HG03175 (cell line): ENCODE results near the gene KLHL3.

Source experiments
- ATAC-seq: cut with Tn5 transposase; IDR thresholded peaks from one replicate; pipeline ENCODE4 v1.9.1; 2021; ENCODE audit warnings: mild to moderate bottlenecking, moderate library complexity; ENCODE audit not compliant: unreplicated experiment

KLHL3 gene

DNA sequence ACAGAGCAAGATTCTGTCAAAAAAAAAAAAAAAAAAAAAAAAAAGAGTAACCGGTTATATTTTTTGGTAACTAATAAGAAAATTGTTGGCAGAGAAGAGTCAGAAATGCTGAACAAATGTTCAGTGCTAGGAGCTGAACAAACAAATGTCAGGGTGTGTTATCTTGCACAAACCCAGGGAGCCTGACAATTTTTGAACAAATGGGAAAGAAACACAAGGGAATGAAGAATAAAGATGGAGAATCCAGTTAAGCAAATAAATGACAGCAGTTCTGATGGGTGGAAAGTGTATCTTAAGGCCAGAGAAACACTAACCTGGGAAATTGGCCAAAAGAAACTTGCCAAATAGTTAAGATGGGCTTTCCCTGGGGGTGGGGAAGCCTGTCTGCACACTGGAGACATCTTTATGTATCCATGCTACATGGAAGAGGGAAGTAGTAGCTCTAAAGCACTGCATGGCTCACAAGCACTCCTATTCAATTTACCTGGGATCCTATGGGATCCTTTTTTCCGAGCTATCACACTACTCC is 23.7 kb downstream of the KLHL3 start:
- no peak for ATAC-seq

DNA sequence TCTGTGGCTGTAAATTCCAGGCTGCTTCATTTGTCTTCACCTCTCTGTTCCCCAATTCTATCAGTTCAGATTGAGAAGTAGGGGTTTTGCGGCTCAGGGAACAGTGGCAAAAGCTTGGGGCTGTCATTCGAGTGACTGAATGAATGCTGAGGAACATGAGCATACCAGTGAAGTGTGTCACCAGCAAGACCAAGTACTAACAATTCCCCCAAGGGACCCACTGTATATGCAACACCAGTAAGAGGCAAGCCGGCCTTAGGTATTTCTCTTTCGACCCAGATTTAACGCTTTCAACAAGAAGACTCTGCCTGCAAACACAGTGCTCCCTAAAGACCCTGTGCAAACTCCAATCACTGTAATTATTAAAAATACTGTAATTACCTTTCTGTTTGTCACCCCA is 25.8 kb downstream of the KLHL3 start:
- no peak for ATAC-seq

DNA sequence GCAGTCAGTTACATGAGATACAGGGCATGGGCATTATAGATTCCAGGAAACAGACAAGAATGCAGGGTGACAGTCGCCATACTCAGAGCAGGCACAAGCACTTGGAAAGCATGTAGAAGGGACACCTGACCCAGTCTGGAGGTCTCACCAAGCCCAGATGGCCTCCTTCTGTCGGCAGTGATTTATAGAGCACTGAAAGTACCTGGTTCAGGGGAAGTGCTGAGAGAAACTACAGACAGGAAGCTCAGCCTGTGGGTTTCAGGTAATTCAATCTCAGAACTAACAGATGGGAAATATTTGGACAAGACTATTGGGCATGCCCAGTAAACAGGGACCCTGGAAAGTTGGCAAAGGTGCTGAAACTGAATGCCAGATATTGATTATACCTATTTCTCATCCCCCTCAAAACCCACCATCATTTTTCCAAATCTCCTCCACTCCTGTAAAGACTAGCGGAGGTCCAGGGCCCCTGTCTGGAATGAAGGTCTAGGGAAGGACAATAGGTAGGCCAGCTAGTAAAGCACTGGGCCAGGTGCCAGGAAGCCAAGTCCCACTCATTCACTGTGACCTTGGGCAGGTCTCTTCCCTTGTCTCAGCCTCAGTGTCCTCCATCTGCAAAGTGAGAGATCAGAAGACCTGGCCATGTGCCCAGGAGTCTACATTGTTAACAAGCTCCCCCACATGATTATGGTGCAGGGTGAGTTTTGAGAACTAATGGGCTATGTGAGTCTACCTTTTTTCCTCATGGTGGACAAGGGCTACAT is 26.9 kb downstream of the KLHL3 start:
- ATAC-seq = no peak

DNA sequence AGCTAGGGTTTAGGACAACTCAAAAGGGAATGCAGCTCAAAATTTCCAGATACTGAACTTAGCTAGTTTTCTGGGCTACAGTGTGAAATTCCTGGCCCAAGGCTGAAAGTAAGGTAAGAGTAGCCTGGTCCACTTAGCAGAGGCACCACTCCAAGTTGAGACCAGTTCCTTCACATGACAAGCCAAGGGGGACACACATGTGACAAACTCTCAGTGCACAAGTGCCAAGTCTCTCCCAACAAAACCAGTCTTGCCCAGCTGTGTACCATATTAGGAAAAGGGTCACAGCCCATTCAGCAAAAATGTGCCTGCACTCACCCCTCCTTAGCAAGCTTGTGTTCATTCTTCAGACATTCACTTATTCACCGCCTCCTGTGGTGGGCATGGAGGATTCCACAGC is 27.8 kb downstream of the KLHL3 start:
- no peak for ATAC-seq

DNA sequence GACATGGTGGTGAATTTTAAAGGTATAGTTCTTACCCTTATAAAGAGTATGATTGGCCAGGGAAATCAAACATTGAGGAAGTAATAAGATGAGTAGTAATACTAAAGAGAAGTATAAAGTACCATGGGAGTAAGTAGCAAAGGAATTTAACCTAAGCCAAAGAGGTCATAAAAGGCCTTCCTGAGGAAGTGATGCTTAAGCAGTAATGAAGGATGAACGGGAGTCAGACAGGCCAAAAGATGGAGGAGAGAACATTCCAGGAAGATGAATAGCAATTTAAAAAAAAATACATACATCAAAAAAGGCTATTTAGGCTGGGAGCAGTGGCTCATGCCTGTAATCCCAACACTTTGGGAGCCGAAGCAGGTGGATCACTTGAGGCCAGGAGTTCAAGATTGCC is 29.0 kb downstream of the KLHL3 start:
- ATAC-seq = no peak

DNA sequence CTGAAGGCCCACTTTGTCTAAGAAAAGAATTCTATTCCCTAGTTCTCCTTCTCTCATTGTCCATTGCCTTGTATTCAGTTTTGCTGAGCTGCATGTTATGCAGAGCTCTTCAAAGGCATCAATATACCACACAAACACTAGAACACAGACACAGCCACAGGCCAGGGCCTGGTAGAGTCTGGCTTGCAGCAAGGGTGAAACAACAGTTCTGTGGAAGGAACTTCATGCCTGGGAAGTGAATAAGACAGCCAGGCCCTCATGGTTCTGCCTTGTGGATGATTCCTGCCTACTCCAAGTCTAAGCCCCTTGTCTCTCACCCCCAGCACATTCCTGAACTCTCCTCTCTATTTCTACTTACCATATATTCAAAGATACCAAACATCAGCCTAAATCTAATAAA is 30.8 kb downstream of the KLHL3 start:
- ATAC-seq = no peak

DNA sequence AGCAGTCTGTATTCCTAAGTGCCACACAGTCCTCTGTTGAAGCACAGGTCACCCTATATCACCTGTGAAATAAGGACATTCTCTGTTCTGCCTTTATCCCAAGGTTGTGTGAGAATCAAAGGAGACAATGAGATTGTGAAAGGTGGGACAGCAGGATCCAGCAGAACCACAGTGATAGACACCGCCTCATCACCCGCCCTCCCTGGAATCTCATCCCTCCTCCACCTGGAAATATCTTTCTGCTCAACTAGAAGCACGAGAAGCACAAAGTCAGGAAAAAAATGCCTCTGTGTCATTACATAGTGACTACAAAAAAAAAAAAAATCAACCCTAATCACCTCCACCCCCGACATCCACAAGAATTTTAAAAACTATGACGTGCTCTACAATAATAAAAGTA is 32.3 kb downstream of the KLHL3 start:
- ATAC-seq = no peak

DNA sequence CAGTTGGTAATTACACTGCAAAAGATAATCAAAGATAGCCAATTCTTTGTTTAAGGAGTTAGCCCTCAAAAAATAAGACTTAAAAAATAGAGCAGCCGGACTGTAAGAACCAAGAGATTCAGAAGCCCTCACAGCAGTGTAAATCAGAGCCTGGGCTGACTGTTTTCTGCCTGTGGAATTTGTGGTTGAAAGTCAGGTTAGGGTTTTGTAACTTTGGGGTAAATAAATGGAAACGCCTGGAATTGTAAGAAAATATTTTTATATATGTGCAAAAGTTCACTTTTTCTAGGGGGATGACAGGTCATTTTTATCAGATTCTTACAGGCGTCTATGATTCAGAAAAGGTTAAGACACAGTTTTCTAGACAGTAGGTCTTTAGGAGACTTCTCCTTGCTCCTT is 35.6 kb downstream of the KLHL3 start:
- ATAC-seq = no peak

DNA sequence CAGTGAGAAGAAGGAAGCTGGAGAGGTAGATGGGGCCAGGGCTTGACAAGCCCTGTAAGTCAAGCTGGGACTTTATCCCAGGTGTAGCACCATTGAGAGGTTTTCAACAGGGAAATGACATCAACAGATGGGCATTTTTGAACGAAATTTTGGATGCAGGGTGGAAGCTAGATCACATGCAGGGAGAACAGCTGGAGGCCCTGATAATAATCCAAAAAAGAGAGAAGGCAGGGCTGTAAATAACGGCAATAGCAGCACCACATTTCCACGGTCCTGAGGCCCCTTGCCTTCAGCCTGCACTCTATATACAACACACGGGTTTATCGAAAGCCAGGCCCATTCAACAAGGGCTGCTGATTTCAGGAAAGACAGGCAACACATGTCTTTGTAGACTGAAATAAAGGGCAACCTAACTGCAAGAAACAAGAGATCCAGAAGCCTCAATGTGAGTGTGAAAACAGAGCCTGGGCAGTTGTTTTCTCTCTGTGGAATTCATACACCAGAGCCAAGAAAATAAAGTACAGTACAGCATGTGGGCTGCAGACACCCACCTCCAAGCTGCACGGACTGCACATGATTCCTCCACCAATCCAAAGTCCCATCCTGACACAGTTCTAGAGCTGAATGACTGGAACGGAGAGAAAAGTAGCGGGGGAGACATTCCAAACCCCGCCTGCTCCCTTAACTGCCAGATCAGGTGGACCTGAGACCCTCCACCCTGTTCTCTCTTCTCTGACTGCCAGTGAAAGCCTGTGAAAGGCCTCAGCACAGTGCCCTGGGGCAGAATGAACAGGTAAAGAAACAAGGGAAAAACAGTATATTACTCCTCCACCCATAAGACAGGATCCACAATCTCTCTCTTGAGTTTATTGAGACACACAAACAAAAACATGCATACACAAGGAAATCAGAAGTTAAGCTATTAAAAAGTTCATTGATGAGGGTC is 36.3 kb downstream of the KLHL3 start:
- ATAC-seq = no peak

DNA sequence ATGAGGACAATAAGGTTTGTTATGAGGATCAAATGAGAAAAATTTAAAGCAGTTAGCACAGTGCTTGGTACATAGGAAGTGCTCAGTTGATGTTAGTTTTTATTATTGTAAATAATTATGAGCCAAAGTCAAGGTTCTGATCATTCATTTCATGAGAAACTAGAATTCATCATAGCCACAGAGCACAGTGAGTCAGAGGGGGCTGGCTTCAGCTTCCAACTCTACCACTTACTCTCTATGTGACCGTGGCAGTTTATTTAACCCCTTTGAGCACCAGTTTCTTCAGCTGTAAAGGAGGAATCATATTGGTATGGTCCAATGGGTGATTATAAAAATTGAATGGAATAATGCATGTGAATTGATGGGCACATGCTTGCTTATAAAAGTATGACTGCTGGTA is 39.4 kb downstream of the KLHL3 start:
- no peak for ATAC-seq

DNA sequence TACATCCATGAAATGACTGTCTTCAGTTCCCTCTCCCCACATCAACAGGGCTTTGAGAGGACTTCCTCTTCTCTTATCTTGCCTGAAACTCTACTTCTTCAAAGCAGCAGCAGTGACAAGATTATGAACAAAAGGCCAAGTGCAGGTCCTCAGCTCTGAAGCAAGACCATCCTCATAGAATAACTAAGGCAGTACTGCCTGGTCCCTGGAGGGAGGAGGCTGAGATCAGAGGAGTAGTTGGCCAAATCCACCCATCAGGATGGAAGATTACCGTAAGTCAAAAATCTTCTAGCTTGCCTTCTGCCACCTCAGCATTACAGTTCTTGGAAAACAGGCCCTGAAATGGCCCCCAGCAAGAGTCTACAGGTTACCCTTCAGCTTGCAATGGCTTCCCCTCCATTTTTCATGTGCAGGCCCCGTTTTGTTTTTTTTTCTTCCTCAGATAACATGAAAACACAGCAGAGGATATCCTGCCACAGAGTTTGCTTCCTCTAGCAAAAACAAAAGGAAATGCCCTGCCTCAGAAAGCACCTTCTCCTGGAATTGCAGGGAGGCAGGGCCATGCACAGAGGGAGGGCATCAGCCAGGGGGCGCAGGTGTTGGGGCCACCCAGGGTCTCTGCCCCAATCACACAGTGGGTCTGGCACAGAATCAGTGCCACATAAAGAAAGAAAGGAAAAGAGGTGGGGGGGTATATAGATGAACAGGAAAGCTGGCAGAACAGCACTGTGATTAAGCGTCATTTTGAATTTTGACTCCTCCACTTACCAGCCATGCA is 40.0 kb downstream of the KLHL3 start:
- no peak for ATAC-seq

DNA sequence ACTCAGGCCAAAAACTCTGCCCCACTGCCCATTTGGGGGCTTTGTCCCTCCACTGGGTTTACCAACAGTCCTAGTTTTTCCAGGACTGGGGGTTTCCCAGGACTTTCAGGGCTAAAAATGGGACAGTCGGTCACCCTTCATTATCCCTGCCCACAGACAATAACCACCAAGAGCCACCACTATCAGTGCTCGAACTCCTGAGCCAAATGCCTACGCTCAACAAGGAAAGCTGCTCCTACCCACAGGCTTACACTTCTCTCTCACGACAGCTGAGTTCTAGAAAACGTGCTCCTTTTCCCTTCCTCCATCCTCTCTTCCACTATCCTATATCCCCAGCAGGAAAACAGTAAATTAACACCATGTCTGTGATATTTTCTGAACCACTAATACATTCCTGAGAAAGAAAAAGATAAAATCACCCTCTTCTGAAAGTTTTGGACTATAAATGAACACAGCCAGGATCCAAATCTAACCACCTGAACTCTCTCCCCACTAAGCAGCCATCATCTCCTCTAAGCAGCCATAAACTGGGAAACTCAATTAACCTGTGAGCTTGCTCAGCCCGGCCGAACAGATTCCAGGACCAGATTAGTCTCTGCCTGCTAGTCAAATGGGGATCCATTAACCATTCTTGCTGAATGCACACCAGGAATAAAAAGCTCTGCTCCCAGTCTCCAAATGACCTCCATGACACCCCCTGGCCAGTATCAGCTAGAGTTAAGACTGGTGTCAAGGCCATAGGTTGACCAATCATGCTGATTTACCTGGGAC is 41.8 kb downstream of the KLHL3 start:
- no peak for ATAC-seq

DNA sequence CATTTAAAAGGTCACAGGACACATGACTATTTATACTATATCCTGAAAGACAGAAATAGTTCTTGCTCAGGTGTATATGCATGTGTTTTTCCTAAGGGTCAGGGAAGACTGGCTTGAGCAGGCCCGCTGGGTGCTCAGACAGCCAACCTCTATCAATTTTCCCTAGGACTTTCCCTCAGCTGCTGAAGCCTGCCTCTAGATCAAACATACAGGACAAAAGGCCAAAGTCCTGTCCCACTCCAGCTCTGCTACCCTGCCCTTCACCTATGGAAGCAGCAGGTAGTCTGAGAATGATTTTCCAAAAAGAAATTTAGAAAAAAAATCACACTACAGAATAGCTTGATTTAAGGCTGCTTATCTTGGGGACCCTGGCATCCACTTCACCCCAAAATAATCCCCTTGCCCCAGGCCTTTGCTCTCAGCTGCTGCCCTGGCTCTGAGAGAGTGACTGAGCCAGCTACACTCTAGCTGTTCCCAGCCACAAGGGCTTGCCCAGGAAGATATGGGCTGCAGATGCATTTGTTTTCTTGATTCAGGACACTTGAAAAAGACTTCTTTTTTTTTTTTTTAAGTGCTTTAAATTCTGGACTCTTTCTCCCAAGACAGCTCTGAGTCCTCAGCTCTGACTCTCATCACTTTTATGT is 42.5 kb downstream of the KLHL3 start:
- no peak for ATAC-seq

DNA sequence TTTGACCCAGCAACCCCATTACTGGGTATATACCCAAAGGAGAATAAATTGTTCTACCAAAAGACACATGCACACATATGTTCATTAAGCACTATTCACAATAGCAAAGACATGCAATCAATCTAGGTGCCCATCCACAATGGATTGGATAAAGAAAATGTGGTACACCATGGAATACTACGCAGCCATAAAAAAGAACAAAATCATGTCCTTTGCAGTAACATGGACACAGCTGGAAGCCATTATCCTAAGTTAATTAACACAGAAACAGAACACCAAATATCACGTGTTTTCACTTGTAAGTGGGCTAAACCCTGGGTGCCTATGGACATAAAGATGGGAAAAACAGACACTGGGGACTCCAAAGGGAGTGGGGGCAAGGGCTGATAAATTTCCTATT is 46.6 kb downstream of the KLHL3 start:
- no peak for ATAC-seq

DNA sequence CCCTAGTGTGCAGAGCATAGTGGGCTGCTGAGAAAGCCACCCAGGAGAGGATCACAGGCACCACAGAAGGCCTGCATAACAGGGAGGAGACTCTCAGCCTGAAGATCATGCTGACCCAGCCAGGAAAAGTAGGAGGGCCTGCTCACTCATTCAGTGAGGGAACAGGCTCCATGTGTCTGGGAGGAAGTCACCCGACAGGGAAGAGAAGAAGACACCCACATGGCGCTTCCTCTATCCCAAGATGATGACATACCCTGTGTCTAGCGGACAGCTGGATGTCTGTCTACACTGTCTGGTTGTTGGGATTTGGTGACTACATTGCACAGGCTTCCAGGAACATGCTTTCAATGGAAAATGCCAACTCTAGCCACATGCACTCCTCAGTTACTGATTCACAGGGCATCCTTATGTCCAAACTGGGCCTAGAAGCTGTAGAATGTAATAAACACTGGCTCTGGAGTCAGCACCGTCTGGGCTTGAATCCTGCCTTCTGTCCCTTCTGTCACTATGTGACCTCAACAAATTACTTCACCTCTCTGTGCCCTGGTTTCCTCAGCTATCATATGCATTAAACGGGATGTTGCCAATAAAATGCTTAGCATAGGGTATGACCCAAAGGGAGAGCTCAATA is 47.6 kb downstream of the KLHL3 start:
- no peak for ATAC-seq

DNA sequence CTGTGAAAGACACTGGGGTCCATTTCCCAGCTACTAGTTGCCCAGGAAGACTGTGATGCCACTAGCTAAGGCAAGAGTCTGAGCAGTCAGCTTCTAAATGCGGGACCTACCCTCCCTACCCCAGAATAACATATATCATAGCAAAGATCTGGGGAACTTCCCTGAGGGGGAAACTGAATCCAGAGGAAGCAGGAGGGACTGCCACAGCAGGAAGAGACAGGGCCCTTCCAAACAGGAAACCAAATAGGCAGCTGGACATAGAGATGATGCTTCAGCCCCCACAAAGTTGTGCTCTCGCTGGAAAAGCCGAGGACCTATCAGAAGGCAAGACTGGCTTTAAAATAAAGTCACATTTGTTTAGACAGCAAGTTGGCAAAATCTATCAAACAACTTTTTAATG is 51.1 kb downstream of the KLHL3 start:
- no peak for ATAC-seq

DNA sequence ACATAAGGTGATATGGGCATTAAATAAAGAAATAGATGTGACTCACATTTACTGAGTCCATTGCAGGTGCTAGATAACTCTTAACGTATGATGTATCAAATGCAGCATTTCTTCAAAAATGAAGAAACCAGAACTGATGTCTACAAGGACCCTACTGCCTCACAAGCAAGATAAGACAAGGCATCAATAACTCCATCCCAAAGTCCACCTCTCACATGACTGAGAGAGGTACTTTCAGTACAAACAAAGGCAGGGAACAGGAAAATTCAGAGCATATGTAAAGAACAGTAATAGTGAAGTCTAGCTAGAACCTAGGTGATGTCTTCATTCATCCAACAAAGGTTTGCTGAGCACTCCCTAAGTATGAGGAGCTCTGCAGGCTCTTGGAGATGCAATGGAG is 54.7 kb downstream of the KLHL3 start:
- ATAC-seq = no peak

DNA sequence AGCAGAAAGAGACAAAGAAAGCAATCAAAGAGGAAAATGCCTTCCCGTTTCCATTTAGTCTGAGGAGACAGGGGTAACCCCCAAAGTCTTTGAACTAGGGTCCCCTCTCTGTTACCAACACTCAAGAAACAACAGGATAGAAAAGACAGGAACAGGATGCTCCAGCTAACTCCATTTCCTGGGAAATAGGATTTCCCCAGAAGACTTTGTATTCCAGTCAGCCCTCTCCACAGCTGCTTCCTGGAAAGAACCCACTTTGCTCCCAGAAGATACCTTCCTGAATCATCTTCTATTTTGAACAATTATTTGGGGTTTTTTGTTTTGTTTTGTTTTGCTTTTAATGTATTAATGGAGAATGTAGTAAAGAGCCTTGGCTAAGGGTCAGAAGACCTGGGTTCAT is 56.0 kb downstream of the KLHL3 start:
- ATAC-seq = no peak

DNA sequence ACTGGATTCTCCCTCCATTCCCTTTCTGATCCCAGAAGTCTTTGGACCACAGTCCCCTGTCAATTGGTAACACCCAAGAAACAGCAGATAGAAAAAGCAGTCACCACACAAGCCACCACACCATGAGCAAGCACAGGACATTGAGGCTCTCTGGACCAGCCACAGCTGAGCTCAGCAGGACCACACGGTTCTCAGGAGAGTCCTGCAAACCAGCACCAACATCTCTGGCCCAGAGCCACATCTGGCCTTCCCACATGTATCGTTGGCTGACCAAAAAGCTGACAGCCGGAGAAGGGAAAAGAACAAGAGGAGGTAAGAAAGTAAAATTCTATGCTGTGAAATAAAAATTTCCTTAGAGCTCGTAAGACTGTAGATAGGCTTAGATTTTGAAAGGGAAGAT is 56.7 kb downstream of the KLHL3 start:
- ATAC-seq = no peak

DNA sequence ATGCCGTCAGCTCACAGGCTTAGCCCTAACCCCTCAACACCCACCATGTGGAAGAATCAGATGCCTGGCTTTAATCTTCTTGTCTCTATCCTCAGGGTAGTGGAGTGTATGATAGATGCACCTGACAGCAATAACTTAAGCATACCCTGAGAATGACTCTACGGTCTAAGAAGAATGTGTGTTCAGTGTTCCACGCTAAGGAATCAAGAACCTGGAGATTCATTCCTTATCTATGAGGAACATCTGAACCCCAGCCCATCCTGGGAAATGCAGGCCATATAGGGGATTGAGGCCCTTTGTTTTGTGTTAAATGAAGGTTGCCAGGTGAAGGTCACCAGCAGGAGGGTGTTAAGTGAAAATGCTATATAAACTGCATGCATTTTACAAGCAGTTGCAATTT is 63.0 kb downstream of the KLHL3 start:
- no peak for ATAC-seq
